Stimulated activated CD8-positive, alpha-beta memory T cell treated with anti-CD3 and anti-CD28 coated beads, Interleukin-4, amount 100 ng/mL, for 4 hours (primary cell): ENCODE data around the gene PRPS1.
"Not testable (repeated sequence)": the region's sequence is repeated elsewhere in the genome, so short reads cannot be mapped to it uniquely, and the experiment has no call there.

Source experiments
- DNase-seq, 2 donors: peaks; one replicate each; pipeline ENCODE4 v3.0.0-alpha.2; 2020; ENCODE audit warnings: low read depth in 2 of 2, low spot score in 1 of 2

PRPS1 gene

GRCh38 chrX:107674480-107675364 lies 46.4 kb downstream of the PRPS1 start:
- no peak for DNase-seq

DNA sequence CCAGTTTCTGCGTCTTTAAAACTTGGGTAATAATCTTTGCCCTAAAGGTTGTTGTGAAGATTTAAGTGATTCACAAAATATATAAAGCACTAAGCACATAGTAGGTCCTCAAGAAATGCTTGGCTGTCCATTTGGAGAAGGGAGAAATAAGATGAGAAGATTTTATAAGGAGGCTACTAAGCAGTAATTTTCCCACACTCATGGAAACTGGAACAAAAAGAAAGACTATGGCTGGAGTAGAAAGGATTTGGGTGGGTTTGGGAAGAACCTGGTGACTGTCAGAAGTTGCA lies 47.0 kb downstream of the PRPS1 start:
- DNase-seq = no peak

DNA sequence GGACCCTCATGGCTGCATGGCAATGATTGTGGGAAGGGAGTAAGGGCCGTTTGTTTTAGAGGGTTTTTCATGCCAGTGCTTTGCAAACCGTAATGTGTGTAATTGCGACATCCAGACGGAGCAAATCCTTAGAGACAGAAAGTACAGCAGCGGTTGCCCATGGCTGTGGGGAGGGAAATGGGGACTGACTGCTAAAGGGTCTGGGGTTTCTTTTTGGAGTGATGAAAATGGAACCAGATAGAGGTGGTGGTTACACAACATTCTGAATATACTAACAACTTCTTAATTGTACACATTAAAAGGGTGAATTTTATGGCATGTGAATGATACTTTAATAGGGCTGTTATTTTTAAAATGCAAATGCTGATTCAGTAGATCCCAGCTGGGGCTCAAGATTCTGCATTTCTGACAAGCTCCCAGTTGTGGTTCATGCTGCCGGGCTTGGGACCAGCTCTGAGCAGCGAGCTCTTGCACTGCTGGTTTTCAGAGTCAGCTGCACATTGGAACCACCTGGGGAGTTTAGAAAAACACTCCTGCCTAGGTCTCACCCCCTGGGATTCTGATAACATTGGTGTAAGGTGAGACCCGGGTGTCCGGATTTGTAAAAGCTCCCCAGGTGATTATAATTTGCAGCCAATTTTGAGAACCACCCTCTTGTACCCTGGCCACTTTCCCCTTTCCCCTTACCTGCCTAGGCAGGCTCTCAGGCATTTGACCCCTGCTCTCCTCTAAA lies 47.7 kb downstream of the PRPS1 start:
- DNase-seq = no peak

DNA sequence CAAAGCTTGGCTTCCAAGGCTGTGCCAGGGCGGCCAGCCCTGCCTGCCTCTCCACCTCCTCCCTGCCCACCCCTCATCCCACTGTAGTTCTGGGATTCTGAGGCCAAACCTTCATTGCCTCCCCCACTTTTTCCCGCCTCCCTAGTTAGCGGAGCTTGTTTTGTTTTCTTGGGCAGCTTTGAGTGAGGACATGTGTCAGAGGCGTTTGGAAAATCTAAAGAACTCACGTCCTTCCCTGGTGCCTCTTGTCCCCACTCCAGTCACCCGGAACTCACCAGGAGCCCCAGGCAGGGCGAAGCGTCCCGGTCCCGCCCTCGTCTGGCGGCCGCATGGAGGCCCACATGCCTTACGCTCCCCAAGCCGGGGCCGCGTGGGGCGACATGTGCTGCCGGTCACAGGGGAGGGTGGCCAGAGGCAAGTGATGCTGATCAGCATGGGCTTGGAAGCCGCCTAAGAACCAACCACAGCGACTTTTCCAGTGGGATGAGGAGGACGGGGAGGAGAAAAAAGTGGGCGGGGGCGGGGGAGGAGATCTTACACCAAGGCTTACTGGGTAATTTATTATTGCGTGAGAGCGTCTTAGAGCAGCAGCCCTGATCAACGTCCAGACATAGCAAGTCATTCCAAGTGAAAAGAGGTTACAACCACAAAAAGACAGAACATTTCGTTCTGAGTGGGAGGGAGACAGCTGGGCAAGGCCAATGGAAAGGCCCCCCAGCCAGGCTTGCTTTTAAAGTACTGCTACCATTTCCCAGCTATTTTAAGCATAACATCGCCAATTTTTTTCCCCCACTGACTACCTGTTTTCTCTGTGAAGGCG lies 48.5 kb downstream of the PRPS1 start:
- DNase-seq = no peak

GRCh38 chrX:107677501-107677901 lies 49.2 kb downstream of the PRPS1 start:
- no peak for DNase-seq

DNA sequence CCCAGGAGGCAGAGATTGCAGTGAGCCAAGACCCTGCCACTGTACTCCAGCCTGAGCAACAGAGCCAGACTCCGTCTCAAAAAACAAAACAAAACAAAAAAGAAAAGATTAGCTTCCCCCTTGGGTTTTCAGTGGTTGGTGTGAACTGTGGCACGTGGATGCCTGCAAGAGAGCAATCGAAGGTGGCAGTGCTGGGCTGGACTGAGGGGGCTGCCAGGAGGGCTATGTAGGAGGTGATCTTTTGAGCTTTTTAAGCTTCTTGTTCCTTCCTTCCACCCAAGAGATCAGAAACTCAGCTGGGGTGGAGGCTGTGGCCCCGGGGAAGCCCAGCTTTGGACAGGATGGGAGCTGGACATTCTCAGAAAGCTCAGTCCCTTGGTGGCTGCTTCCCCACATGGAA lies 49.6 kb downstream of the PRPS1 start:
- DNase-seq = no peak

GRCh38 chrX:107678957-107679740 lies 50.8 kb downstream of the PRPS1 start:
- no peak for DNase-seq

- no peak for DNase-seq
Observed at GRCh38 chrX:107682256-107682655, 53.9 kb downstream of the PRPS1 start.

- no peak for DNase-seq
Observed at GRCh38 chrX:107683124-107683895, 55.0 kb downstream of the PRPS1 start.

DNA sequence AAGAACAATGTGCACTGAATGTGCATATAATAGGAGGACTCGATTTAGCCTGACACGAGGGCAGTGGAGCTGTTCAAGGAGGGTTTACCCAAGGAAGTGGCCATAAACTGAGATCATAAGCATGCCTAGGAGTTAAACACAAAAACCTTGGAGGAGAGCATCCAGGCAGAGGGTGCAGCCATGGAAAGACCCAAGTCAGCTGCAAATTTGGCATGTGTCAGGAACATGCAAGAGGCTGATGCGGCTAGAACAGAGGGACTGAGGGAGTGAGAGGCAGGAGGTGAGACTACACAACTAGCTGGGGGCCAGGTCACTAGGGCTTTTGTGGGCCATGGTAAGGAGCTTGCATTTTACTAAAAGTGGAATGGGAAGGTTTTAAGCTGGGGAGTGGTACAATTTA lies 55.6 kb downstream of the PRPS1 start:
- DNase-seq = no peak

- no peak for DNase-seq
Observed at GRCh38 chrX:107684956-107685385, 56.7 kb downstream of the PRPS1 start.

DNA sequence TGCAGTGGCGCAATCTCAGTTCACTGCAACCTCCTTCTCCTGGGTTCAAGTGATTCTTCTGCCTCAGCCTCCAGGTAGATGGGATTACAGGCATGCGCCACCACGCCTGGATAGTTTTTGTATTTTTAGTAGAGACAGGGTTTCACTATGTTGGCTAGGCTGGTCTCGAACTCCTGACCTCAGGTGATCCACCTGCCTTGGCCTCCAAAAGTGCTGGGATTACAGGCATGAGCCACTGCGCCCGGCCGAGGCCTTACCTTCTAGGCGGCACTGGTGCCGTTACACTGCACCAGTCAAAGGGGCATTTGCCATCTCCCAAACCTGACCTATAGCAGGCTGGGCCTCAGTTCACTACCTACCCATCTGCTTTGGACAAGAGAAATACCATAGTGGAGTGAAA lies 57.3 kb downstream of the PRPS1 start:
- not testable (repeated sequence) for DNase-seq

GRCh38 chrX:107686026-107686425 lies 57.7 kb downstream of the PRPS1 start:
- no peak for DNase-seq

GRCh38 chrX:107686792-107687191 lies 58.5 kb downstream of the PRPS1 start:
- no peak for DNase-seq

GRCh38 chrX:107687445-107687844 lies 59.1 kb downstream of the PRPS1 start:
- no peak for DNase-seq

DNA sequence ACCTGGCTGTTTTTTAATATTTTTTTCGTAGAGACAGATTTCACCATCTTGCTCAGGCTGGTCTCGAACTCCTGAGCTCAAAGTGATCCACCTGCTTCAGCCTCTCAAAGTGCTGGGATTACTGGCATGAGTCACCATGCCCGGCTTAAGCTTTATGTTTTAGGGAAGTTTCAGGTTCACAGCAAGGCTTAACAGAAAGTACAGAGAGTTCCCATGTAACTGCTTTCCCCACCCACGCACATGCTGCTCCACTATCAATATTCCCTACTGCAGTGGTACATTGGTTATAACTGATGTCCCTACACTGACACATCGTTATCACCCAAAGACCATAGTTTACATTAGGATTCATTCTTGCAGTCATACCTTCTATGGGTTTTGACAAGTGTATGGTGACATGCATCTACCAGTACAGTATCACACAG lies 62.7 kb downstream of the PRPS1 start:
- DNase-seq = no peak

DNA sequence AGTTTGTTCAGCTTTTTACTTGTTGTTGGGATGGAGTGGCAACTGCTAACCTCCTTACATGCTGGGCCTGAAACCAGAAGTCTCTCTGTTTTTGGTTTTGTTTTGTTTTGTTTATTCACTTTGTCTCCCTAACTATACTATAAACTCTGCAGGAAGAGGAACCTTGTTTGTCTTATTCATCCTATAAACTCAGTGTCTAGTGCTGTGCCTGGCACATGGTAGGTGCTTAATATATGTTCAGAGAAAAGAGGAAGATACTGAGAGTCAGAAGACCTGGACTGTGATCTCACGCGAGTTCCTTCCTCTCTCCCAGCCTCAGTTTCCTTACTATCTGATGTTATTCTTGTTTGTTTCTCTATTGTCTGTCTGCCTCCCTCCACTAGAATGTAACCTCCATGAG lies 71.3 kb downstream of the PRPS1 start:
- DNase-seq = no peak

DNA sequence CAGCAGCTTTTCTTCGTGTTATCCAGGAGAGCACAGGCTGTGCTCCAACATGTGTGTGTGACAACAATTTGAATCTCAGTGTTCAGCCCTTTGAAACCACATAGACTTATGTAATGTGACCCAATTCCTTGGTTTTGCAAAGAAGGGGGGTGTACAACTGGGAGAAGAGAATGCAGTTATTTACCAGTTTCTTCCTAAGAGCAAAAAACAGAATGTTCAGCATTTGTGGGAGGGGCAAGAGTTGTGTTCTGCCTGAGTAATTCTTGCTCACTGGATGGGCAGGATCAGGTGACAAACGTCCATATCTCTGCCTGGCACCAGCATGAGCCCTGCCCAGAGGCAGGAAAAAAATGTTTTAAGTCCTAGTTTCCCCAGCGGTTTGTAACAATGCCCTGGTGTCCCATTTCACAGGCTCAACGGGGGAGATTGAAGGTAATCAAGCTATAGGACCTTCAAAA lies 72.0 kb downstream of the PRPS1 start:
- DNase-seq = no peak
